DND-41 (cell line): ENCODE results near the gene FRRS1L.

Experiments
- EZH2 ChIP-seq: IDR thresholded peaks from 3 replicates; pipeline ENCODE4 v1.6.1; 2012; ENCODE audit warnings: borderline replicate concordance, low read depth, mild to moderate bottlenecking, moderate library complexity, low read length, inconsistent platforms; ENCODE audit not compliant: severe bottlenecking
- TF ChIP-seq, protein P1 (sequence below): IDR thresholded peaks from 2 replicates; pipeline ENCODE4 v1.5.1; 2012; ENCODE audit warnings: borderline replicate concordance, low read length, moderate library complexity, mild to moderate bottlenecking; ENCODE audit not compliant: poor library complexity, severe bottlenecking; ENCODE audit errors: extremely low read depth

DNA sequence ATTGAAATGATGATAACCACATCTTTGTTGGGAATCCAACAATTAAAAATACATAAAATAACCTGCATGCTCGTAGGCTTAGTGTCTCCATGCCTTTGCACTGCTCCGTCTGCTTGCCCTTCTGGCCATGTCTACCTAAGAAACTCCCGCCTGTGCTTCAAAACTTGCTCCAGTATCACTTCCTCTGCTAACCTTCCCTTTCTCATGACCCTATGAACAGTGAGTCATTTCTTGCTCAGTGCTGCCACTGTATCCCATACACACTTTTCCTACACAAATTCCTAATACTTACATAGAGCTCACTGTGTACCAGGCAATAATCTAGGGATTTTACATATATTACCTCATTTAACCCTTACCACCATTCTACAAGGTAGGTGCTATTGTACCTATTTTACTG lies 80.8 kb downstream of the FRRS1L start:
- TF ChIP-seq, protein P1, sequence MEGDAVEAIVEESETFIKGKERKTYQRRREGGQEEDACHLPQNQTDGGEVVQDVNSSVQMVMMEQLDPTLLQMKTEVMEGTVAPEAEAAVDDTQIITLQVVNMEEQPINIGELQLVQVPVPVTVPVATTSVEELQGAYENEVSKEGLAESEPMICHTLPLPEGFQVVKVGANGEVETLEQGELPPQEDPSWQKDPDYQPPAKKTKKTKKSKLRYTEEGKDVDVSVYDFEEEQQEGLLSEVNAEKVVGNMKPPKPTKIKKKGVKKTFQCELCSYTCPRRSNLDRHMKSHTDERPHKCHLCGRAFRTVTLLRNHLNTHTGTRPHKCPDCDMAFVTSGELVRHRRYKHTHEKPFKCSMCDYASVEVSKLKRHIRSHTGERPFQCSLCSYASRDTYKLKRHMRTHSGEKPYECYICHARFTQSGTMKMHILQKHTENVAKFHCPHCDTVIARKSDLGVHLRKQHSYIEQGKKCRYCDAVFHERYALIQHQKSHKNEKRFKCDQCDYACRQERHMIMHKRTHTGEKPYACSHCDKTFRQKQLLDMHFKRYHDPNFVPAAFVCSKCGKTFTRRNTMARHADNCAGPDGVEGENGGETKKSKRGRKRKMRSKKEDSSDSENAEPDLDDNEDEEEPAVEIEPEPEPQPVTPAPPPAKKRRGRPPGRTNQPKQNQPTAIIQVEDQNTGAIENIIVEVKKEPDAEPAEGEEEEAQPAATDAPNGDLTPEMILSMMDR, result no peak
- TF ChIP-seq EZH2, result no peak
